Measurements from ENCODE around the gene USP54. TPM values are rescaled to one million over a fixed set of nuclear protein-coding genes. Genes with fewer than 3 reads are reported as not detected.
A peak's percentile ranks its signal among the peaks of the same experiment; 100 is the strongest.

Gene USP54
- total and polyA plus RNA-seq, 2 of the 13 experiments (the other 11 are each of a cell fraction or from before 2014, with no cell fraction given), result 18.1 to 25.0 TPM

- TF ChIP-seq AHDC1 (CRISPR knock-in tag; IDR thresholded peaks at IDR 0.05; ENCODE audit: borderline replicate concordance) (peak; percentile 81; the same call in 1 of the 2 replicates), MBD4 (IDR thresholded peaks at IDR 0.05; ENCODE audit: borderline replicate concordance, low read length) (no peak), NFE2L1 (CRISPR knock-in tag; IDR thresholded peaks at IDR 0.05; ENCODE audit: borderline replicate concordance) (no peak), ZNF710 (CRISPR knock-in tag; IDR thresholded peaks at IDR 0.05; ENCODE audit: borderline replicate concordance) (no peak), ERF (CRISPR knock-in tag; IDR thresholded peaks at IDR 0.05) (peak; percentile 63; the same call in 1 of the 2 replicates), CENPBD1 (CRISPR knock-in tag; IDR thresholded peaks at IDR 0.05; ENCODE audit: borderline replicate concordance, low read depth) (no peak), SMC3 (IDR thresholded peaks at IDR 0.05; ENCODE audit: low read length) (peak; percentile 20; the same call in 1 of the 2 replicates), ATF2 (CRISPR knock-in tag; IDR thresholded peaks at IDR 0.05) (peak; percentile 94), ARID4A (CRISPR knock-in tag; IDR thresholded peaks at IDR 0.05; ENCODE audit: borderline replicate concordance) (peak; percentile 43; the same call in 1 of the 2 replicates), ZNF317 (CRISPR knock-in tag; IDR thresholded peaks at IDR 0.05) (no peak)
These were observed 975 bp upstream of the USP54 start (continued) for GRCh38 chr10:73591935-73592699.
